NCI-H2227 (cell line): ENCODE measurements around the gene CSAG3.

Source experiments
- DNase-seq: peaks from one replicate; lab custom pipeline; 2025; ENCODE audit not compliant: unreplicated experiment; lab: John Stamatoyannopoulos, UW

CSAG3 gene

GRCh38 chrX:152806035-152806434, 47.0 kb downstream of the CSAG3 start:
- DNase-seq: no peak
